CMK (cell line): ENCODE results near the gene P3H3.

Experiments used
- DNase-seq: peaks from one replicate; pipeline ENCODE4 v3.0.0-alpha.2; 2010; ENCODE audit warnings: low read depth

The P3H3 gene

GRCh38 chr12:6826734-6827436 lies 1.3 kb upstream of the P3H3 start:
- no peak for DNase-seq

DNA sequence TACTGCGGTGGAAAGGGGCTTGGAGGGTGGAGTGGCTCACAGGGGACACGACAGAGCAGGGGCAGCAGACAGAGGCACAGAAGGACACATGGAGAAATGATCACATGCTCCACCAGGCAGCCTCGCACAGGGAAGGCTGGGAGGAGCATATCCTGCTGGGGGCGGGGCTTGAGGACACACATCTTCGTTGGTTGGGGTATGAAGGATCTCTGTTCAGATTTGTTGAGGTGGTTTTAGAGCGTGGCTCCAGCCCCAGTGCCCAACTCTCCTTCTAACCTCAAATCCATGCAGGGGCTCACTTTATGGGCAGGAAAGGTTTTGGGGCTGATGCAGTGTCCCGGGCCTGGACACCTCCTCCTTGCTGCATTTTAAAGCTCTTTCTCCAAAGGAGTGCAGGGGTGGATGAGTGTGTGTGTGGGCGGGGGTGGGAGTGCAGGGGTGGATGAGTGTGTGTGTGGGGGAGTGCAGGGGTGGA lies 733 bp upstream of the P3H3 start:
- no peak for DNase-seq

GRCh38 chr12:6828781-6829535 lies 751 bp downstream of the P3H3 start:
- DNase-seq: no peak

GRCh38 chr12:6829536-6830220 lies 1.5 kb downstream of the P3H3 start:
- DNase-seq: no peak

DNA sequence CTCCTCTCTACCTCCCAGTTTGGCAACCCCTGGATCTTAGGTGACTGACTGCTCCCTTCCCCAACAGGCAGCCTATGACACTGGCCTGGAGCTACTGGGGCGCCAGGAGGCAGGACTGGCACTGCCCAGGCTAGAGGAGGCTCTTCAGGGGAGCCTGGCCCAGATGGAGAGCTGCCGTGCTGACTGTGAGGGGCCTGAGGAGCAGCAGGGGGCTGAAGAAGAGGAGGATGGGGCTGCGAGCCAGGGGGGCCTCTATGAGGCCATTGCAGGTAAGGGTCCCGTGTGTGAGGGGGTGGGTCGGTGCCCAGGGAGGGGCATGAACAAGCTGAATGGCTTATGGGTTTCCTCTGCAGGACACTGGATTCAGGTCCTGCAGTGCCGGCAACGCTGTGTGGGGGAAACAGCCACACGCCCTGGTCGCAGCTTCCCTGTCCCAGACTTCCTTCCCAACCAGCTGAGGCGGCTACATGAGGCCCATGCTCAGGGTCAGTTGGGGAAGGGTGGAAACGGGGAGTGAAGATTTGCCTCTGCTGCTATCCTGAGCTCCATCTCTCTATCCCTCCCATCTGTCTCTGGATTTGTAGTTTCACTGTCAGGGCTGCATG lies 2.2 kb downstream of the P3H3 start:
- DNase-seq: no peak

DNA sequence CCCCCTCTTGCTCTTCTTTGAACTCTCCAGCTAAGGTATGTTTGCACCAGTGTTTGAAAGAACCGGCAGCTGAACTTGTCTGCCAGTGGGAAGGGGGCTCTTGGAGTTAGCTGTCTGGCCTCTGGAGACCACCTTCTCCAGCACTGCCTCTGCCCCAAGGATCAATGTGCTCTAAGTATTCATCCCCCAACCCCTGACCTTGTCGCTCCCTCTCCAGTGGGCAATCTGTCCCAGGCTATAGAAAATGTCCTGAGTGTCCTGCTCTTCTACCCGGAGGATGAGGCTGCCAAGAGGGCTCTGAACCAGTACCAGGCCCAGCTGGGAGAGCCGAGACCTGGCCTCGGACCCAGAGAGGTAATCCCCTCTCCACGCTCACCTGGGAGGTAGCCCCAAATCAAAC lies 2.8 kb downstream of the P3H3 start:
- DNase-seq: no peak

- DNase-seq: no peak
These were observed 3.3 kb downstream of the P3H3 start for GRCh38 chr12:6831450-6831995.

- DNase-seq: no peak
These were observed 3.9 kb downstream of the P3H3 start for GRCh38 chr12:6832125-6832524.

GRCh38 chr12:6833189-6833890 lies 5.1 kb downstream of the P3H3 start:
- no peak for DNase-seq

DNA sequence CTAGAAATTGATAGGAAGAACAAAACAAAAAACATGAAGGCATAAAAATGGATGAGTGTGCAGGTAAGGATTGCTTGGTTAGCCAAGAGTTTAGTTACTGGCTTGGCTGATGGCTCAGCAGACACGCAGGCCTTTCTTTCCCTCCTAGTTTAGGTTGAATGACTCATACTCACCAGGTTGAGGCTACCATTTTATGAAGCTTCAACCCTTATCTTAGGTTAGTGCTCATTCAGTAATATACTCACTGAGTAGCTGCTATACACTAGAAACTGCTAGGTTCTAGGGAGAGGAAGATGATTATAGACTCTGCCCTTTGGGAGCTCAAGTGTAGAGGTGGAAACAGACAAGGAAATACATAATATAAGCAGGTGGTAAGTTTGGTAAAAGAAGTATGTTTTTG lies 6.0 kb downstream of the P3H3 start:
- no peak for DNase-seq

DNA sequence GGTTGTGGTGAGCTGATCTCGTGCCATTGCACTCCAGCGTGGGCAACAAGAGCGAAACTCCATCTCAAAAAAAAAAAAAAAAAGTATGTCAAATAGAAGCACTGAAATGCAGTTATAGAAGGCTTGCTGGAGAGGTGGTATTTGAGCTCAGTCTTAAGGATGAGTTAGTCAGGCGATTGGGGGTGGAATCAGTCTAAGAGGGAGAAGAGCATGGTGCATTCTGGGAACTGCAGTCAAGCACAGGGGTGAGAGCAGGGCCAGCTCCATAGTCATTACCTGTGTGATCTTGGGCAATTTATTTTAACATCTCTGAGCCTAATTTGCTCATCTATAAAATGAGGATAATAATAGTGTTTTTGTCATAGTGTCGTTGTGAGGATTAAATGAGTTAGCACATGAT lies 6.7 kb downstream of the P3H3 start:
- DNase-seq: no peak

DNA sequence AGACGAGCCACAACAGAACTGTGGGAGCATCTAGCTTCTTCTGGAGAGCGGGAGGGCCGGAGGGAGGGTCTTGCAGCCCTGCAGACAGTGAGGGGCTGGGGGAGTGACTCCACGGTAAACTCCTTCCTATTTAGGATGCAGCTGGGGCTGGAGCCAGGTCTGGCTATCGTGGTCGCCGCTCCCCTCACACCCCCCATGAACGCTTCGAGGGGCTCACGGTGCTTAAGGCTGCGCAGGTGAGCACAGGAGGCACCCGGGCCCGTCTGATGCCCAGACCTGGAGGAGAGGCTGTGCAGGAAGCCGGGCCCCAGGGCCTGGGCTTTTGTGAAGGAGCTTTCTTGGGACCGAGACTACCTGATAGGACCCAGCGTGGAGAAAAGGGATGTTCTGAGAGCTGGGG lies 8.6 kb downstream of the P3H3 start:
- DNase-seq: no peak

DNA sequence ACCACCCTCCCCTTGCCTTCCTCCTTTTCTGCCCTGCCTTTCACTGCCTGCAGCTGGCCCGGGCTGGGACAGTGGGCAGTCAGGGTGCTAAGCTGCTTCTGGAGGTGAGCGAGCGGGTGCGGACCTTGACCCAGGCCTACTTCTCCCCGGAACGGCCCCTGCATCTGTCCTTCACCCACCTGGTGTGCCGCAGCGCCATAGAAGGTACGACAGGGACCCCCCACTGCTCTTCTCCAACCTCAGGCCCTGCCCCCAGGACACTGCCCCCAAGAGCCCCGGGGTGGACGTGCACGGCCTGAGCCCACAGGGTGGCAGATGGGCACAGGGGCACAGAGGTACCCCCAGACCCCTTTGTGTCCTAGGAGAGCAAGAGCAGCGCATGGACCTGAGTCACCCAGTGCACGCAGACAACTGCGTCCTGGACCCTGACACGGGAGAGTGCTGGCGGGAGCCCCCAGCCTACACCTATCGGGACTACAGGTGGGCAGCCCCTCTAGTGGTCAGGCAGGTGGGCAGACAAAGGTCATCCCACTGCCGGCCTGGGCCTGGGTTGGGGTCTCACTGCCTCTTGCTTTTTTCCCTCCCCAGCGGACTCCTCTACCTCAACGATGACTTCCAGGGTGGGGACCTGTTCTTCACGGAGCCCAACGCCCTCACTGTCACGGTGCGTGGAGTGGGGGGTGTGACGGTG lies 9.3 kb downstream of the P3H3 start:
- DNase-seq: no peak

- no peak for DNase-seq
These were observed 10.6 kb downstream of the P3H3 start for GRCh38 chr12:6838854-6839253.

GRCh38 chr12:6839482-6840201 lies 11.4 kb downstream of the P3H3 start:
- DNase-seq: no peak

- no peak for DNase-seq
These were observed 12.1 kb downstream of the P3H3 start for GRCh38 chr12:6840330-6840729.

- no peak for DNase-seq
These were observed 12.7 kb downstream of the P3H3 start, which contains the start of gene GNB3 for GRCh38 chr12:6840761-6841515. Gene GNB3 (plus strand): TSS chr12:6840925. CDS start chr12:6841288, 363 bp downstream.

GRCh38 chr12:6842075-6842474 lies 13.9 kb downstream of the P3H3 start:
- DNase-seq: no peak

DNA sequence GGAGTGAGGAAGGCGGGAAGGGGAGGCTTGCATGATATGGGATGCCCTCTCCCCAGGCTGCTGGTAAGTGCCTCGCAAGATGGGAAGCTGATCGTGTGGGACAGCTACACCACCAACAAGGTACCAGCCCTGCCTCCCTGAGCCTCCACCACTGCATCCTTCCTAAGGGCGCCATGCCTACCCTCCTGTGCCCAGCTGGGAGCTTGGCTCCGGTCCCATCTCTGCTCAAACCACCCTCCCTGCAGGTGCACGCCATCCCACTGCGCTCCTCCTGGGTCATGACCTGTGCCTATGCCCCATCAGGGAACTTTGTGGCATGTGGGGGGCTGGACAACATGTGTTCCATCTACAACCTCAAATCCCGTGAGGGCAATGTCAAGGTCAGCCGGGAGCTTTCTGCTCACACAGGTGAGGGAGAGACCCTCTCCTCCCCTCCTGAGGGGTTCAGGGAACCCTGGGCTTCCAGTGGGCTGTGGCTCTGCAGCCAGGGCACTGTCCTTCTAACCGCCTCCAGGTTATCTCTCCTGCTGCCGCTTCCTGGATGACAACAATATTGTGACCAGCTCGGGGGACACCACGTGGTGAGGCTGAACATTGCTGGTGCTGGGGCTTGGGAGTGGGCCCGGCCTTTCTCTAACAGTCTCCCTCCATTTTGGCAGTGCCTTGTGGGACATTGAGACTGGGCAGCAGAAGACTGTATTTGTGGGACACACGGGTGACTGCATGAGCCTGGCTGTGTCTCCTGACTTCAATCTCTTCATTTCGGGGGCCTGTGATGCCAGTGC lies 15.1 kb downstream of the P3H3 start:
- DNase-seq: no peak
